Right renal cortex interstitium (tissue), 3 donors: ENCODE results near the gene CACNA2D1. TPM values are rescaled to one million over a fixed set of nuclear protein-coding genes. Genes with fewer than 3 reads are reported as not detected.

Experiments
- DNase-seq, 3 donors: peaks; one replicate each; pipeline ENCODE4 v3.0.0-alpha.2; 2013; ENCODE audit warnings: low read depth in 3 of 3, low spot score in 2 of 3
- polyA plus RNA-seq, 3 donors: library from polyadenylated mRNA; unstranded; fragments of 120-200 nt; gene quantifications; one replicate each; pipeline ENCODE4 v1.2.1, GENCODE V29; 2013; ENCODE audit not compliant: insufficient read length in 3 of 3

Gene CACNA2D1
- polyA plus RNA-seq, 3 donors: 24.8 to 27.1 (median 25.3) TPM

DNA sequence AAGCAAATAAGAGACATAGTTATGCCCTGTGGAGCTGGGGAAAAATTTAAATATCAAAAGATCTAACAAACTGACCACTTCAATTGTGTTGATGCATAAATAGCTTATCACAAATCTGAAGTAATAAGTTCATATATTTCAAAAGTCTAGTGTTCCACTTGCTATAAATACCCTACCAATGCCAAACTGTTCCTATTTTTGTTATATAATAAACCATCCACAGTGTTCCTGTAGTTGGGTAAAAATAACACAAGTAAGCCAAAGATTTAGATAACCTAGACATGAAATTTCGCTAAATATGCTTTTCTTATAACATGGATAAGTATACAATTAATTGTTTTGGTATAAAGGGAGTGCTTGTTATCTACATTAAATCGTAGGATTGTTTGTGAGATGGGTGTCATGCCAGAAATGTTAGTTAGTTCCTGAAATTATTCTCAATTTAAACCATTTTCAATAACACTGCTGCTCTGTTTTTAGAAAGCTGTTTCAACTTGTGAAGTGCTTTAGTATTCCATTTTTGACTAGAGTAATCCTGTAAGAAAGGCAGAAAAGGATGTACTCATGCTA is 85.5 kb downstream of the CACNA2D1 start:
- no peak for DNase-seq

DNA sequence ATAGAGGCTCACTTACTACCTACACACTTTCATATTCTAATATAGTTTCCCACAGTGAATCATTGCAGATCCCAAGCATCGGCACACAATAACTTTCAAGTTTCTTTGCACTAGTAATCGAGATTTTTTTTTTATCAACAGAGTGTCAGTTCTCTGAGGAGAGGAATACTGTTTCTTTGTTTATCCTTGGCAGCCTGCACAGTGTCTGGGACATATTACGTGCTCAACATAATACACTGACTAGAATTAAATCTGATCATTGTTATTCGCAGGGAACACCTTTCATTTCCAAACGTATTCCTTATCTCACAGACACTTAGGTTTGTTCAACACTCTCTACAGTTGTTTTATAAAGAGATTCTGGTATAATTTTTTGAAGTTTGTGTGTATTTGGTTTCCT is 95.3 kb downstream of the CACNA2D1 start:
- DNase-seq: no peak

- DNase-seq: no peak
These were observed 95.8 kb downstream of the CACNA2D1 start for GRCh38 chr7:82347808-82348207.

DNA sequence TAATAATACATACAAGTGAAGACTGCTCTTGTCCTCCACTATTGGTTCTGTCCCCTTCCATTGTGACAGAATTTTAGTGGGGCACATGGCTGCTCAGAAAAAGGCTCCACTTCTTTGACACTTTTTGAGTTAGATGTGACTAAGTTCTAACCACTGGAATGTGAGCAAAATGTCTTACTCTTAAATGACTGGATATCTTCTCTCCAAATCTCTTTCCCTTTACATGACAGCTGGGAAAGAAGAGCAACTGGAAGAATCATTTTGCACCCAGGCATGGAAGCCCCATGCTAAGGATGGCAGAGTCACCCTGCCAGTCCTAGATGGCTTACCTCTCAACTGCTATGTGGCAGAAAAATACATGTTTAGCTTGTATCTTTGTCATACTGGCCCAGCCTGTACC is 97.7 kb downstream of the CACNA2D1 start:
- DNase-seq: no peak

GRCh38 chr7:82343716-82344115 is 99.9 kb downstream of the CACNA2D1 start:
- no peak for DNase-seq

DNA sequence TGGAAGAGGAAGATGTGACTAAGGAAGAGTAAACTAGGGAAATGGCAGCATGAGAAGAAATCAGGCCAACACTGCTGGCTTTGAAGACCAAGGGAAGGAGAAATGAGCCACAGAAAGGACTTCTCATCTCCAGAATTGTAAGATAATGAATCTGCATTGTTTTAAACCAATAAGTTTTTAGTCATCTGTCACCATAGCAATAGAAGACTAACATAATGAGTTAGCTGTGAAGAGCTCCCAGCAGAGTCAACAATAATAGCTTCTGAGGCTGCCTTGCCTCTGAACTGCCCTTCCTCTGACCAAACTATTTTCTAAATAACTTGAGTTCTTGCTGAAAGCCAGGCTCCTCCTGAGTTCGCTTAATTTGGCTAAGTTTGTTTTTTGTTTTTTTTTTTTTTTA is 103.6 kb downstream of the CACNA2D1 start:
- no peak for DNase-seq

GRCh38 chr7:82335927-82336326 is 107.7 kb downstream of the CACNA2D1 start:
- no peak for DNase-seq

DNA sequence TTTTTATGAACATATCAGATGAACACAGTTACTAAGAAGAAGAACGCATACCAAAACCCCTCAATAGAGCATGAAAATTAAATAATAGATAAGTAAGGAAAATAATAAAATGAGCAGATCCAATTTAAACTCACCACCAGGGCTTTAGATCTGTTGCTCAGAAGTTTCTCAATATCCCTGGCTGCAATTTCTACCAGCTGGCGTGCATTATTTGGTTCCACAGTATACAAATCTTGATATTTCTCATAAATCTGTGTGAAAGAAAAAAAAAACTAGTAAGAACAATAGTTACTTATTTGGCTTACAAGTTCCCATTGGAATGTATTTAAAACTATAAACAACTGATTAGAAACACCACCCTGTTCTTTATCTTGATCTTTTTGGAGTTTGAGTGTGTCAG is 108.6 kb downstream of the CACNA2D1 start:
- DNase-seq: no peak

GRCh38 chr7:82331234-82331633 is 112.3 kb downstream of the CACNA2D1 start:
- no peak for DNase-seq

GRCh38 chr7:82330706-82331215 is 112.8 kb downstream of the CACNA2D1 start:
- DNase-seq: no peak

- no peak for DNase-seq
These were observed 115.7 kb downstream of the CACNA2D1 start for GRCh38 chr7:82327898-82328297.

DNA sequence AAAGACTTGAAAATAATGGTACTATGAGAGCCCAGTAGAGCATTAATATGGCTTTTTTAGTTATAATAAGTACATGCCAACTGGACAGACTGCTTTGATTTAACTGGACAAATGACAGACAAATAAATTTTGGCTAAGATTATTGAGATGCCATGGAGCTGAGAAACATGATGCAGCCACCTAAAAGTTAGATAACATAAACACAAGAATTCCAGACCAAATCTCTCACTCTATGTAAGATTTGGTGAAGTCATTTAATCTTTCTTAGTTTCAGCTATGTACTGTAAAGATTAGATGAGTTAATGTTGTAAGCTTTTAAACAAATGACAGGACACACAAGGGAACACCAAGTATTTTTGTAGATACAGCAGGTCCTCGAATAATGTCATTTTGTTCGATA is 118.2 kb downstream of the CACNA2D1 start:
- DNase-seq: no peak

DNA sequence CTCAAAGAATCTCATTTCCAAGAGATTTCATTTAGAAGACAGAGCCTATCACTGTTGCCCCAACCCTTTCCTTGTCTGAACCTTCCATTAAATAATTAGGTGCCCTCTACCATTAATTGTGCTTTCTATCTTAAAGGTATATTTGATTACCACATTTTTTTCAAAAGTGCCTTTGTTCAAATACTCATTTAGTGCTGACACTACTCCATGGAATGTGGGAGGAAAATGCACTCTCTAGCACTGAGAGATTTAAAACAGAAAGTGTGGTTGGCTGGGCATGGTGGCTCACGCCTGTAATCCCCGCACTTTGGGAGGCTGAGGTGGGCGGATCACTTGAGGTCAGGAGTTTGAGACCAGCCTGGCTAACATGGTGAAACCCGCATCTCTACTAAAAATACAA is 119.8 kb downstream of the CACNA2D1 start:
- DNase-seq: no peak

GRCh38 chr7:82319674-82320118 is 123.9 kb downstream of the CACNA2D1 start:
- DNase-seq: no peak

GRCh38 chr7:82318786-82319185 is 124.8 kb downstream of the CACNA2D1 start:
- no peak for DNase-seq

DNA sequence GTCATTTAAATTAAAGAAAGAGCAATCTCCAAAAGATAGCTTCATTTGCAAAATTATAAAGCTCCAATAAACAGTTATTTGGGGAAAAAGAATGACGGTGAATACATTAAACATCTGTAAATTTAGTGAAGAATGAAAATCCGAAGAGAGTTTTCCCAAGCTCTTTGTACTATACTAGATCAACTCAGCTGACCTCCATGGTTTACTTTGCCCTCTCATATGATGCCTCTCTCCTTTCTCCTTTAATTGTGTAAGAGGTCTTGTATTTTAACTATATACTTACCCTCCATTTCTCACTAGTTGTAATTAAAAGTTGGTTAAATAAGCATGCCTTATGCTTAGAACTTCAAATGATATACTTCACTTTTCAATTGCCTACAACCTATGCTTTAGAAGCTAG is 125.8 kb downstream of the CACNA2D1 start:
- DNase-seq: no peak

GRCh38 chr7:82317257-82317721 is 126.3 kb downstream of the CACNA2D1 start:
- no peak for DNase-seq

- DNase-seq: no peak
These were observed 130.3 kb downstream of the CACNA2D1 start for GRCh38 chr7:82313269-82313668.

GRCh38 chr7:82312646-82313045 is 130.9 kb downstream of the CACNA2D1 start:
- no peak for DNase-seq

- DNase-seq: no peak
These were observed 138.1 kb downstream of the CACNA2D1 start for GRCh38 chr7:82305347-82306005.

- no peak for DNase-seq
These were observed 148.7 kb downstream of the CACNA2D1 start for GRCh38 chr7:82294865-82295264.

DNA sequence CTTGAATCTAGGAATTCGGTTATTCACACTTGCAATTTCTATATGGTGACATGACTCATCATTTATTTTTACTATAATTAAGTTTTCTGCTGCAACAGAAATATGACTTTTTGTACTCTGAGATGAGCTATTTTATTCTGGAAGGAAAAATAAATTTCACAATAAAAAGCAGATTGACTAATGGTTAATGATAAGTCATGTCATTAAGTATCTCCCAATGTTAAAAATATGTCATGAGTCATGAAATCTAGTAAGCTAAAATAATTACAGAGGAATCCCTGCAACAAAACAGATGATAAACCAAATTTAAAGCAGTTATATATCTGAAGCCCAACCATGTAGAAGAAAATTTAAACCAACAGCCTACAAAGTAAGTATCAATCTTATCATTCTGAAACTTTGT is 149.2 kb downstream of the CACNA2D1 start:
- no peak for DNase-seq
